HepG2 (cell line): ENCODE results near the gene ADM5. TPM values are rescaled to one million over a fixed set of nuclear protein-coding genes. Genes with fewer than 3 reads are reported as not detected.

Experiments
- ATAC-seq: fragments of 200-7000 bp; cut with Tn5 transposase; 3 replicates; pipeline ENCODE4 v1.9.1; 2020; ENCODE audit warnings: mild to moderate bottlenecking, moderate library complexity
- BruUV-seq: library from RNA; stranded (reverse); fragments of 400-500 nt; replicated peaks from 2 replicates; lab custom pipeline; 2021; lab: Mats Ljungman, UMichigan
- CTCF ChIA-PET: fragments of 300-600 bp; formaldehyde crosslinking; extraction: SDS; loops from one replicate; lab custom pipeline; 2021; ENCODE audit warnings: low total read pairs, inconsistent platforms, low intra/inter-chr PET ratio; lab: Yijun Ruan, JAX
- POLR2A ChIA-PET: fragments of 350-600 bp; sonication (Branson Sonifier 250); formaldehyde crosslinking; loops from one replicate; lab custom pipeline; 2020; ENCODE audit warnings: antibody characterized with exemption, inconsistent platforms; lab: Yijun Ruan, JAX
- DNase-seq: peaks from one replicate; pipeline ENCODE4 v3.0.0-alpha.2; 2015; ENCODE audit warnings: low spot score
- FAIRE-seq: peaks from 3 replicates; lab custom pipeline; 2011; peaks lifted over from hg19 to GRCh38; lab: Jason Lieb, UNC
- H2AFZ ChIP-seq: one replicate; pipeline ENCODE4 v1.6.1; 2011; ENCODE audit warnings: low read length, inconsistent platforms
- H3K27ac ChIP-seq: fragments of 300-600 bp; 3 replicates; pipeline ENCODE4 v1.8.0; 2011; ENCODE audit warnings: mixed run types, mild to moderate bottlenecking, mixed read lengths, low read length, inconsistent platforms; ENCODE audit not compliant: insufficient read depth; ENCODE audit errors: extremely low read length
- H3K27me3 ChIP-seq, 2 experiments: fragments of 200-600 bp in 1 of 2; 2 replicates in 1 of 2; 3 replicates in 1 of 2; pipeline versions ENCODE4 v1.6.0 to v1.8.0; 2011; ENCODE audit warnings: low read length in 2 of 2, mild to moderate bottlenecking in 2 of 2, moderate library complexity in 2 of 2, inconsistent platforms in 1 of 2; ENCODE audit not compliant: insufficient read depth in 2 of 2, control insufficient read depth in 1 of 2
- H3K36me3 ChIP-seq, 2 experiments: fragments of 200-600 bp in 1 of 2; replicated peaks in 1 of 2; 2 replicates in 1 of 2; 3 replicates in 1 of 2; pipeline versions ENCODE4 v1.5.1 to v1.8.0; 2011; ENCODE audit warnings: low read length in 2 of 2, inconsistent platforms in 1 of 2; ENCODE audit not compliant: insufficient read depth in 2 of 2, control insufficient read depth in 1 of 2
- H3K4me1 ChIP-seq: 2 replicates; pipeline ENCODE4 v1.5.1; 2012; ENCODE audit warnings: low read length, inconsistent platforms; ENCODE audit not compliant: insufficient read depth
- H3K4me2 ChIP-seq: 2 replicates; pipeline ENCODE4 v1.6.0; 2011; ENCODE audit warnings: low read depth, low read length, inconsistent platforms
- H3K4me3 ChIP-seq, 3 experiments: fragments of 200-600 bp in 1 of 3; sonication (generic), shearing (Covaris generic) in 1 of 3; replicated peaks in 1 of 3; 2 replicates each; pipeline ENCODE4 v1.5.1; 2011 to 2016; ENCODE audit warnings: low read length in 3 of 3, inconsistent platforms in 2 of 3, low read depth in 2 of 3, mild to moderate bottlenecking in 2 of 3, control low read depth in 1 of 3, mixed read lengths in 1 of 3; ENCODE audit not compliant: insufficient read depth in 1 of 3
- H3K79me2 ChIP-seq: one replicate; pipeline ENCODE4 v1.6.1; 2011; ENCODE audit warnings: low read length, inconsistent platforms; ENCODE audit not compliant: insufficient read depth
- H3K9ac ChIP-seq: 2 replicates; pipeline ENCODE4 v1.6.0; 2011; ENCODE audit warnings: mild to moderate bottlenecking, low read depth, low read length, inconsistent platforms; ENCODE audit not compliant: insufficient read depth
- H3K9me3 ChIP-seq: 2 replicates; pipeline ENCODE4 v1.5.1; 2012; ENCODE audit warnings: mild to moderate bottlenecking, low read length
- H4K20me1 ChIP-seq: 2 replicates; pipeline ENCODE4 v1.6.0; 2011; ENCODE audit warnings: inconsistent platforms, mild to moderate bottlenecking, low read length, moderate library complexity; ENCODE audit not compliant: insufficient read depth
- CREB3 ChIP-seq: sonication (generic); formaldehyde crosslinking; IDR thresholded peaks from 2 replicates; pipeline ENCODE4 v1.5.0; 2020; ENCODE audit warnings: missing genetic modification reagents
- MYC ChIP-seq: sonication (generic); formaldehyde crosslinking; IDR thresholded peaks from 2 replicates; pipeline ENCODE4 v1.9.0; 2021; ENCODE audit warnings: missing genetic modification reagents, borderline replicate concordance
- RBM39 ChIP-seq: fragments of 200-400 bp; formaldehyde crosslinking; IDR thresholded peaks from one replicate; pipeline ENCODE4 v1.6.1; 2018; ENCODE audit warnings: antibody characterized with exemption, mild to moderate bottlenecking, low read depth, low read length; ENCODE audit not compliant: poor library complexity, severe bottlenecking
- SRSF9 ChIP-seq: fragments of 200-400 bp; formaldehyde crosslinking; IDR thresholded peaks from 2 replicates; pipeline ENCODE4 v1.6.1; 2018; ENCODE audit warnings: borderline replicate concordance, mild to moderate bottlenecking, low read depth, low read length; ENCODE audit not compliant: insufficient read depth, poor library complexity, severe bottlenecking
- ZBTB7A ChIP-seq: sonication (generic); formaldehyde crosslinking; IDR thresholded peaks from 2 replicates; pipeline ENCODE4 v1.8.0; 2022; ENCODE audit warnings: mild to moderate bottlenecking, missing genetic modification reagents
- ZFP36 ChIP-seq: fragments of 150-350 bp; IDR thresholded peaks from 2 replicates; pipeline ENCODE4 v1.6.1; 2018; ENCODE audit warnings: borderline replicate concordance, low read length, low read depth; ENCODE audit not compliant: partially characterized antibody
- ZNF263 ChIP-seq: sonication (generic); formaldehyde crosslinking; IDR thresholded peaks from 2 replicates; pipeline ENCODE4 v1.4.0; 2020; ENCODE audit warnings: missing genetic modification reagents
- ZNF3 ChIP-seq: IDR thresholded peaks from 2 replicates; pipeline ENCODE4 v1.7.0; 2017; ENCODE audit warnings: inconsistent platforms
- ZNF446 ChIP-seq: sonication (generic); formaldehyde crosslinking; IDR thresholded peaks from 2 replicates; pipeline ENCODE4 v1.5.0; 2020; ENCODE audit warnings: mild to moderate bottlenecking, missing genetic modification reagents
- ZNF468 ChIP-seq: sonication (generic); formaldehyde crosslinking; IDR thresholded peaks from 2 replicates; pipeline ENCODE4 v1.8.0; 2022; ENCODE audit warnings: mild to moderate bottlenecking, moderate library complexity, missing genetic modification reagents
- ZNF615 ChIP-seq: sonication (generic); formaldehyde crosslinking; IDR thresholded peaks from 2 replicates; pipeline ENCODE4 v1.5.0; 2020; ENCODE audit warnings: mild to moderate bottlenecking, missing genetic modification reagents, borderline replicate concordance
- ZNF704 ChIP-seq: sonication (generic); formaldehyde crosslinking; IDR thresholded peaks from 2 replicates; pipeline ENCODE4 v1.8.1; 2023; ENCODE audit warnings: mild to moderate bottlenecking, inconsistent platforms, moderate library complexity, missing genetic modification reagents, borderline replicate concordance
- WGBS: methylation state at CpG from one replicate; pipeline ENCODE4 v1.1.6; 2017; ENCODE audit warnings: low lambda C conversion rate; 5-methylcytosine and 5-hydroxymethylcytosine counted together
- in situ Hi-C: cut with HindIII; loops from 2 replicates; pipeline ENCODE4 v1.10.0; 2017; ENCODE audit warnings: low pct_unique_long_range_greater_than_20kb; ENCODE audit not compliant: extremely low pct_ligation_motif_present
- intact Hi-C: fragments of 100-400 bp; cut with micrococcal nuclease; formaldehyde crosslinking; loops from one replicate; pipeline ENCODE4 v1.10.0; 2022; ENCODE audit not compliant: unreplicated experiment
- polyA plus RNA-seq, 8 experiments: library from polyadenylated mRNA; depleted of rRNA in 3 of 8; stranded (reverse) in 7 of 8; unstranded in 1 of 8; fragments of >200 nt; fragmentation: Illumina TruSeq in 4 of 8; extraction: Trizol in 4 of 8; gene quantifications; 2 replicates each; pipeline versions ENCODE4 v1.2.1 to v1.2.3, GENCODE V29; 2011 to 2016; ENCODE audit warnings: low read depth in 4 of 8, missing spikeins in 1 of 8, mixed read lengths in 1 of 8; ENCODE audit not compliant: insufficient read depth in 1 of 8
- total RNA-seq, 5 experiments: library from RNA; depleted of rRNA; stranded (reverse); fragments of >200 nt; fragmentation: Illumina TruSeq; extraction: Trizol; gene quantifications; 2 replicates each; pipeline ENCODE4 v1.2.3, GENCODE V29; 2016; ENCODE audit warnings: low read depth in 1 of 5

The ADM5 gene
- total and polyA plus RNA-seq, 2 of the 13 experiments (the other 11 are each of a cell fraction or from before 2014, with no cell fraction given): 2.7 to 4.1 TPM

GRCh38 chr19:49686503-49687088 is 2.8 kb upstream of the ADM5 start:
- POLR2A ChIA-PET: interaction anchor here (1.2 to 1.5 kb wide), 2 partner anchors 10 to 164 kb away, joined by 3 to 5 read pairs; partner anchors contain the start of gene PTOV1
- intact Hi-C loops: no loop called here
- BruUV-seq: no TSS peak

GRCh38 chr19:49687150-49687549 is 2.2 kb upstream of the ADM5 start:
- CTCF ChIA-PET: no interaction called here
- peaks cover 24 to 53% of the 10 kb centered on the region in 2 experiments for H3K36me3 ChIP-seq
- no peak for ATAC-seq
- H3K9ac ChIP-seq: no peak overlapping the region
- no peak for FAIRE-seq
- peaks cover 5% of the 10 kb centered on the region; the same call in 1 of the 2 replicates for H4K20me1 ChIP-seq
- H2AFZ ChIP-seq: no peak overlapping the region
- H3K4me2 ChIP-seq: no peak overlapping the region
- POLR2A ChIA-PET: interaction anchor here (0.8 kb wide), 1 partner anchor 11 kb away, joined by 4 read pairs; the partner anchor contains the start of gene PRMT1
- no peak overlapping the region for H3K4me3 ChIP-seq
- intact Hi-C loops (no loop called here), in situ Hi-C loops (no loop called here)
- H3K4me1 ChIP-seq: no peaks in the 10 kb centered on the region
- no peaks in the 10 kb centered on the region for H3K27me3 ChIP-seq
- WGBS: 97% methylated on average over 9 of the region's 12 CpGs
- TF ChIP-seq ZNF704 (CRISPR knock-in tag): no peak
- TF ChIP-seq SRSF9: no peak
- TF ChIP-seq RBM39: no peak
- no peak for TF ChIP-seq ZNF3
- no TSS peak for BruUV-seq
- no peak overlapping the region for H3K27ac ChIP-seq
- peaks cover 2% of the 10 kb centered on the region for H3K79me2 ChIP-seq
- no peaks in the 10 kb centered on the region for H3K9me3 ChIP-seq
- no peak for DNase-seq

More at GRCh38 chr19:49686503-49687088, 2.8 kb upstream of the ADM5 start:
- Histone ChIP-seq H3K79me2 (peaks cover 4% of the 10 kb centered on the region), H3K27ac (no peak overlapping the region), H3K4me2 (no peak overlapping the region), H4K20me1 (peaks cover 9% of the 10 kb centered on the region; the same call in 1 of the 2 replicates), H2AFZ (no peak overlapping the region), H3K27me3 (no peaks in the 10 kb centered on the region), H3K9ac (no peak overlapping the region), H3K4me3 (no peak overlapping the region), H3K4me1 (no peaks in the 10 kb centered on the region), H3K36me3 (peaks cover 25 to 59% of the 10 kb centered on the region in 2 experiments), H3K9me3 (no peaks in the 10 kb centered on the region)
- no peak for DNase-seq
- TF ChIP-seq ZNF446 (no peak), MYC (CRISPR knock-in tag) (no peak), ZNF263 (no peak), CREB3 (CRISPR knock-in tag) (no peak), ZFP36 (no peak), ZNF615 (CRISPR knock-in tag) (no peak), ZBTB7A (CRISPR knock-in tag) (no peak), ZNF468 (CRISPR knock-in tag) (no peak)
- WGBS: over 99% methylated on average over 19 of the region's 27 CpGs
- in situ Hi-C loops: no loop called here
- CTCF ChIA-PET: no interaction called here
- FAIRE-seq: no peak
- no peak for ATAC-seq
